Measurements from ENCODE around the gene LCP2.

The LCP2 gene

GRCh38 chr5:170297589-170298462, at the start of gene LCP2:
Gene LCP2, minus strand, starts transcription at chr5:170297777. Its CDS starts 166 bp downstream, at chr5:170297611.
- no peak for DNase-seq (ENCODE audit: low read depth in 2 of 3, low spot score in 1 of 3)

GRCh38 chr5:170347022-170347567, 49.5 kb upstream of the LCP2 start:
- no peak for DNase-seq (ENCODE audit: low read depth in 2 of 3, low spot score in 1 of 3)

- DNase-seq (ENCODE audit: low read depth in 2 of 3, low spot score in 1 of 3): no peak
Measured at GRCh38 chr5:170345971-170346370, 48.4 kb upstream of the LCP2 start.

GRCh38 chr5:170343177-170343576, 45.6 kb upstream of the LCP2 start:
- DNase-seq (ENCODE audit: low read depth in 2 of 3, low spot score in 1 of 3): no peak

GRCh38 chr5:170342153-170342725, 44.7 kb upstream of the LCP2 start:
- no peak for DNase-seq (ENCODE audit: low read depth in 2 of 3, low spot score in 1 of 3)

- DNase-seq (ENCODE audit: low read depth in 2 of 3, low spot score in 1 of 3): no peak
Measured at GRCh38 chr5:170341545-170341944, 44.0 kb upstream of the LCP2 start.

GRCh38 chr5:170339780-170340167, 42.2 kb upstream of the LCP2 start:
- DNase-seq (ENCODE audit: low read depth in 2 of 3, low spot score in 1 of 3): no peak

GRCh38 chr5:170338933-170339779, 41.6 kb upstream of the LCP2 start:
- peak; percentile 37 to 60 (median 40) for DNase-seq (ENCODE audit: low read depth in 2 of 3, low spot score in 1 of 3)

- no peak for DNase-seq (ENCODE audit: low read depth in 2 of 3, low spot score in 1 of 3)
Measured at GRCh38 chr5:170338291-170338690, 40.7 kb upstream of the LCP2 start.

GRCh38 chr5:170337045-170337733, 39.6 kb upstream of the LCP2 start:
- no peak for DNase-seq (ENCODE audit: low read depth in 2 of 3, low spot score in 1 of 3)

GRCh38 chr5:170336065-170336464, 38.5 kb upstream of the LCP2 start:
- no peak for DNase-seq (ENCODE audit: low read depth in 2 of 3, low spot score in 1 of 3)

- DNase-seq (ENCODE audit: low read depth in 2 of 3, low spot score in 1 of 3): no peak
Measured at GRCh38 chr5:170334626-170335025, 37.0 kb upstream of the LCP2 start.

- peak; percentile 50 to 58 (median 57) for DNase-seq (ENCODE audit: low read depth in 2 of 3, low spot score in 1 of 3)
Measured at GRCh38 chr5:170333161-170333910, 35.8 kb upstream of the LCP2 start.

GRCh38 chr5:170332058-170332457, 34.5 kb upstream of the LCP2 start:
- DNase-seq (ENCODE audit: low read depth in 2 of 3, low spot score in 1 of 3): no peak

GRCh38 chr5:170330568-170331054, 33.0 kb upstream of the LCP2 start:
- no peak for DNase-seq (ENCODE audit: low read depth in 2 of 3, low spot score in 1 of 3)

- DNase-seq (ENCODE audit: low read depth in 2 of 3, low spot score in 1 of 3): no peak
Measured at GRCh38 chr5:170329524-170329923, 31.9 kb upstream of the LCP2 start.

GRCh38 chr5:170327829-170328228, 30.3 kb upstream of the LCP2 start:
- no peak for DNase-seq (ENCODE audit: low read depth in 2 of 3, low spot score in 1 of 3)

GRCh38 chr5:170327168-170327567, 29.6 kb upstream of the LCP2 start:
- no peak for DNase-seq (ENCODE audit: low read depth in 2 of 3, low spot score in 1 of 3)

- DNase-seq (ENCODE audit: low read depth in 2 of 3, low spot score in 1 of 3): no peak
Measured at GRCh38 chr5:170319301-170319700, 21.7 kb upstream of the LCP2 start.

GRCh38 chr5:170317499-170317898, 19.9 kb upstream of the LCP2 start:
- no peak for DNase-seq (ENCODE audit: low read depth in 2 of 3, low spot score in 1 of 3)

Data from stimulated activated CD4-positive, alpha-beta T cell treated with anti-CD3 and anti-CD28 coated beads, Interleukin-12 subunit alpha, Interleukin-12 subunit beta, amount 100 ng/mL, for 48 hours (primary cell).